GM12891 (cell line): ENCODE results near the gene RUFY4.

ENCODE experiments used
- DNase-seq: peaks from one replicate; pipeline ENCODE4 v3.0.0; 2011; ENCODE audit warnings: low spot score; ENCODE audit not compliant: insufficient read length
- FAIRE-seq: peaks from 2 replicates; lab custom pipeline; 2011; peaks lifted over from hg19 to GRCh38; lab: Jason Lieb, UNC
- PAX5 ChIP-seq: IDR thresholded peaks from 2 replicates; pipeline ENCODE4 v1.6.1; 2011; ENCODE audit warnings: low read length, moderate library complexity, mild to moderate bottlenecking; ENCODE audit not compliant: insufficient read depth, severe bottlenecking
- POLR2A ChIP-seq: IDR thresholded peaks from 2 replicates; pipeline ENCODE4 v1.6.1; 2011; ENCODE audit warnings: low read depth, low read length, control low read depth
- POLR2AphosphoS5 ChIP-seq: IDR thresholded peaks from 2 replicates; pipeline ENCODE4 v1.6.1; 2011; ENCODE audit warnings: low read depth, low read length, control low read depth
- POU2F2 ChIP-seq: IDR thresholded peaks from 2 replicates; pipeline ENCODE4 v1.6.1; 2011; ENCODE audit warnings: low read depth, mild to moderate bottlenecking, control low read depth, low read length, moderate library complexity
- SPI1 ChIP-seq: IDR thresholded peaks from 2 replicates; pipeline ENCODE4 v1.6.1; 2011; ENCODE audit warnings: low read depth, low read length, control low read depth
- TAF1 ChIP-seq: IDR thresholded peaks from 2 replicates; pipeline ENCODE4 v1.6.1; 2011; ENCODE audit warnings: low read depth, low read length, control low read depth

Gene RUFY4

DNA sequence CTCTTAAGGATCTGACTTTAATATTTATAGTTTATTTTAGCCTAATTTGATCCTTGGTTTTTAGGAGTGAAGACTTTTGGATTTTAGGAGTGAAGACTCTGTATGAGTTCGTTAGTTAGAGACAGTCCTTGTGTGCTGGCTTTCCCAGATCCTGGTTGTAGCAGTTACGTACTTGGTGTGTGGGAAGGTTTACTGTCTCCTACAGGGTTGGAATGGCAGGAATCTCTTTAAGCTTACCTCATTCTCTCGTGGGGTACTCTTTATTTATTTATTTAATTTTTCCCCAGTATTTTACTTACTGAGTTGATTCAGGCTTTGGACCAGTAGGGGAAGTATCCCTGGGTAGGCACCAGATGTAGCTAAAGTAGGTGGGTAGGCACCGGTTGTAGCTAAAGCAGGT, 54.9 kb downstream of the RUFY4 start:
- DNase-seq (no peak), FAIRE-seq (no peak)
- TF ChIP-seq PAX5: no peak
- TF ChIP-seq POLR2AphosphoS5: no peak
- TF ChIP-seq POLR2A: no peak
- no peak for TF ChIP-seq SPI1
- no peak for TF ChIP-seq TAF1
- TF ChIP-seq POU2F2: no peak

DNA sequence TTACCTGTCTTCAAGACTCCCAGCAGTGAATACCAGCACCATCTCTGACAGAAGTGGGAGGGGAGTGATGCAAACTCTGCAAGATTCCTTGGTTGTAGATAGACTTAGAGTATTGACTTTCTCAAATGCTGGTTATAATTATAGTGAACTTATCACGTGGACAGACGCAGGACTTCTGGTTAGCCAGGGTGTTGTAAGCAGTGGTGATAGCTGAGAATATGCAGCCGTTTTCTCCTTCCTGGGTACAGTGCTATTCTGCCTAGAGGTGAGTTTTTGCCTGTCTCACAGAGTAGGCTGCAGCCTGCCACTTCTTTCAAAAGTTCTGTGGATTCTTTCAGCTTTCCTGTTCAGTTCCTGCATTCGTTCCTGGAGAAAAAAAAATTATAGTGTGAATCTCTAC, 56.0 kb downstream of the RUFY4 start:
- no peak for FAIRE-seq
- TF ChIP-seq POLR2A: no peak
- TF ChIP-seq PAX5: no peak
- TF ChIP-seq POLR2AphosphoS5: no peak
- TF ChIP-seq POU2F2: no peak
- no peak for TF ChIP-seq SPI1
- TF ChIP-seq TAF1: no peak
- no peak for DNase-seq

DNA sequence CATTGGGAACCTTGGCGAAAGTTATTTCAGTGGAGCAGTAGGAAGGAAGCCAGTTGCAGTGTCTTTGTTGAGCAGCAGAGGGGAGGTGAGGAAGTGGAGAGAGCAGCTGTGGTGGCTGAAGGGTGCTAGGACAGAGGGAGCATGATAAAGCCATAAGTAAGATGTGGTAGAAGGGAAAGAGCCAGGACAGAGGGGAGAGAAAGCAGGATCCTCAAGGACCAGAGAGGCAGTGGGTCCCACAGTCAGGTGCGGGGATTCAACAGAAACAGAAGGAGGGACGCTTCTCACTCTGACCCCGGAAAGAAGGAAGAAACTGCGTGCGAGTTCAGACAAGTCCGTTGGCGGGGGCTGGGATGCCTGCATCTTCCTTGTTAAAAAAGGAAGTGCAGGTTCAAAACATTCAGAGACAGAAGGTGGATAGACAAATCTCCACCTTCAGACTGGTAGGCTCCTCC, 56.6 kb downstream of the RUFY4 start, which contains the start of gene CXCR2:
Gene CXCR2, plus strand, starts transcription at position 403 of the 455 bp plus-strand sequence. CDS start 8,774 bp downstream, outside the sequence.
- no peak for TF ChIP-seq POU2F2
- TF ChIP-seq SPI1: peak; percentile 58
- TF ChIP-seq TAF1: no peak
- TF ChIP-seq POLR2A: no peak
- TF ChIP-seq POLR2AphosphoS5: no peak
- DNase-seq (no peak), FAIRE-seq (peak; percentile 75)

DNA sequence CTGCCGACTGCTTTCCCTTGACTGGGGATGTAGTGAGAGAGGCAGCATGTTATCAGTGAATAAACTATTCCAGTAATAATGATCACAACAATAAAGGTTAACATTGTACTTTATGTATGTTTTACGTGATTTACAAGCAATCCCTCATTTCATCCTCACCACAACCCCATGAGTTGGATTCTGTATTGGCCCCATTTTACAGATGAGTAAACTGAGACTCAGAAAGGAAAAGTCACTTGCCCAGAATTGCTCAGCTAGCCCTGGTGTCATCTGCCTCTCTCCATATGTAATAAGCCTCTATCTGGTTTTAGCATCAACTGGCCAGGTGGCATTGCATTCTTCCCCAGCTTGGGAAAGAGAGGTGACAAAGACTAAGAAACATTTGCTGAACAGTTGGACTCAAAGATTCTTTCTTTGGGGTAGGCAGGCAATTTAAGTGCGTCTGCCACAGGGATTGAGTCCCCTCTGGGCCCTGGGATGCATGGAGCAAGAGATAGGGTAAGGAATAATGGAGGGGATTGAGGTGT, 58.9 kb downstream of the RUFY4 start:
- no peak for FAIRE-seq
- no peak for DNase-seq
- no peak for TF ChIP-seq POU2F2
- TF ChIP-seq POLR2A: no peak
- TF ChIP-seq SPI1: no peak
- no peak for TF ChIP-seq PAX5
- TF ChIP-seq TAF1: no peak
- TF ChIP-seq POLR2AphosphoS5: no peak

DNA sequence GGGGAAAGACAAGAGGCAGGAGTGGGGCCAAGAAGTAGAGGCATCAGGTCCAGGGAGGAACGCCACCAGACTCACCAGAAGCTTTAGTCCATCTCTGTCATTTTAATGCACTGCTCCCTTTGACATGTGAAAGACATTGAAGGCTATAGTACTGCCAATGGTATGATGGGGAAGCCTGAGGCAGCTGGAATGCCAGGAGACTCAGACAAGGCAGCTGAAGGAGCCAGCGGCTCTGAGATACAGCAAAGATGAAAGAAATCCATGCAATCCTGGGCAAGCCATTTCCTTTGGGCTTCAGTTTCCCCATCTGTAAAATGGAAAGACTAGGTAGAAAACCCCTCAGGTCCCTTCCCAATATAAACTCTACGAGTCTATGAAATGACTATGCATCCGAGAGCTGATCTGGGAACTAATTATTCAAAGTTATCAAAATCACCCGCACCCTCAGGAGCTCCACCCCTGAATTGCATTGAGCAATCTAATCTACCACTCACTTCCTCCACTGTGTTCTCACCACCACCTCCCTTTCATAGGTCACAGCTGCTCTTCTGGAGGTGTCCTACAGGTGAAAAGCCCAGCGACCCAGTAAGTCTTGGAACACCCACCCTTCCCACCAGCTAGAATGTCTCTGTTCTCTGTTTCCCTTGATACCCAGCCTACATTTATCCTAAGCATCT, 59.9 kb downstream of the RUFY4 start:
- TF ChIP-seq POLR2AphosphoS5 (no peak), POLR2A (no peak), TAF1 (no peak), POU2F2 (no peak), PAX5 (no peak), SPI1 (no peak)
- DNase-seq (no peak), FAIRE-seq (no peak)

DNA sequence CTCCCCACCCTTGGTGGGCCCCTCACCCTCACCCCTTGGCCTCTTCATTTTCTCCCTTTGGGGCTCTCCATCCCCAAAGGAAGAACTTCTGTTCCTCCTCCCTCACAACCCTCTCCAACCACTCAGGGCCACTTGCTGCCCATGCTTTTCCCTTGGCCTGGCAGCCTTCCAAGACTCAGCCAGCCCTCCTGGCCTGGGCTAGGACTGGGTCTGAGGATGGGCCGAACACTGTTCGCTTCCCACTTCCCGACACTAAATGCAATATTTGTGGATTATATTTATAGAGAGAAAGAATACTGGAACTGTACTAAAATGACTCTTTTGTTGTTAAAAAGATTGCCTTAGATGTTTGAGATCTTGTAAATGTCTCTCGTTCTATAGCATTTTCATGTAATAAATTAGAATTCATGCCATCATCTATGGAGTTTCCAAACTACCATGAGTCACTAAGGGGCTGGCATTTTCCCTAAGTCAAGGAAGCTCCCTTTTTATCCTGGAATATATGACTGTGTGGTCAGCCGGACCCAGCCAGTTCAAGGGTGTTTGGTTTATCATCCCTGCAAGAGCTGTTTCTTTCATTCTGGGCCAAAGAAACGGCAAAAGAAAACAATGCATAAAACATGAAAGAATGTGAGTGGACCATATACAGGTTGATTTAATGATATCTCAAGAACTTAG, 60.5 kb downstream of the RUFY4 start:
- DNase-seq: no peak
- FAIRE-seq: no peak
- no peak for TF ChIP-seq POU2F2
- TF ChIP-seq PAX5: no peak
- TF ChIP-seq TAF1: no peak
- no peak for TF ChIP-seq POLR2A
- TF ChIP-seq SPI1: no peak
- no peak for TF ChIP-seq POLR2AphosphoS5

DNA sequence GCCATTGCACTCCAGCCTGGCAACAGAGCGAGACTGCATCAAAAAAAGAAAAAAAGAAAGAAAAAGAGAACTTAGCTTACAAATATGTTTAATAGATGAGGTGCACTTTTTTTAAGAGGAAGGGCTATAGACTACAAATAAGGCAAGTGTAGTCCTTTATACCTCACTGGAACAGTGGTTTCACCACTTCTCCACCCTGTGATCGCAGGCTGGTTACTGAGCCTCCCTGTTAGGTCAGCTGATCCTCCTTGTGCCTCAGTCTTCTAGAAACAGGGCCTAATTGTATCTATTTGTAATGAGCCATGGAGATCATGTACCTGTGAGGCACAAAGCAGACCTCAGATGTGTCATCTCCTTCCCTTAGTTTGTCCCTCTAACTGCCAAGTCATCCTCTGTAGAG, 61.3 kb downstream of the RUFY4 start:
- no peak for FAIRE-seq
- no peak for DNase-seq
- TF ChIP-seq POU2F2 (no peak), SPI1 (no peak), PAX5 (no peak), POLR2A (no peak), TAF1 (no peak), POLR2AphosphoS5 (no peak)

DNA sequence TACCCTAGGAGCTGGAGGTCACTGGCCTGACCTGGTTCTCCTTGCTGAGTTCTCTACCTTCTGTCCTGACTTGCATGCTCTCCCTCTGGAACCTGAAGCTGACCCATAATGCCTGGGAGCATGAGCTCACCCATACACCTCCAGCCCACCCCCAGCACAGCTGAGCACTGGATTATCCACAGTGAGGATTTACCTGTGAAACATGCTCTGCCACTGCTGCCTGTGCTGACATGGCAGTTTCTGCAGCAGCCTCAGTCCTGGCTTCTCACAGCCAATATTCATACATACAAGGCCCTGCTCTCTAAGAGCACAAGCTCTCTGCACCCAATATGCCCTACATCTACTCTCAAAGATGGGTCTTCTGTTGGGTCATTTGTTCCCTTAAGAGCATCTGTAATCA, 61.8 kb downstream of the RUFY4 start:
- TF ChIP-seq SPI1: no peak
- TF ChIP-seq PAX5: no peak
- TF ChIP-seq POU2F2: no peak
- no peak for TF ChIP-seq POLR2AphosphoS5
- no peak for TF ChIP-seq TAF1
- TF ChIP-seq POLR2A: no peak
- no peak for DNase-seq
- FAIRE-seq: no peak

DNA sequence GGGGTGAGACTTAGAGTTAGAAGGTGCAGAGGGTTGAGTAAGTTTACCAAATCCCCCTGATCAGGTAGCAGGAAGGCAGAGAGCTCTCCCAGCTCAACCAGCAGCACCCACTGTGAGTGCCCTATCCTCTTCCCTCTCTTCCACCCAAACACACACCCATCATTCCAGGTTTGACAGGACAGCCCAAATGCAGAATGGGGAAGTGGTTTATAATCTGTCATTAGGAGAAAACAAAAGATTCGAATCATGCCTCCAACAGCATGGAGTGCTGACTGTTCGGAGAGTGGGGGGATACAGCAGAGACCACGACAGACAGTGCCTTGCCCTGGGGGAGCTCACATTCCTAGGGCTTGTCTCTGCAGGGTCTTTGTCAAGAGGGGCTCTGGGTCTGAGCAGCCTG, 68.5 kb downstream of the RUFY4 start:
- FAIRE-seq (no peak), DNase-seq (no peak)
- TF ChIP-seq POLR2A (no peak), SPI1 (peak; percentile 52), TAF1 (no peak), POLR2AphosphoS5 (no peak), POU2F2 (no peak), PAX5 (no peak)

DNA sequence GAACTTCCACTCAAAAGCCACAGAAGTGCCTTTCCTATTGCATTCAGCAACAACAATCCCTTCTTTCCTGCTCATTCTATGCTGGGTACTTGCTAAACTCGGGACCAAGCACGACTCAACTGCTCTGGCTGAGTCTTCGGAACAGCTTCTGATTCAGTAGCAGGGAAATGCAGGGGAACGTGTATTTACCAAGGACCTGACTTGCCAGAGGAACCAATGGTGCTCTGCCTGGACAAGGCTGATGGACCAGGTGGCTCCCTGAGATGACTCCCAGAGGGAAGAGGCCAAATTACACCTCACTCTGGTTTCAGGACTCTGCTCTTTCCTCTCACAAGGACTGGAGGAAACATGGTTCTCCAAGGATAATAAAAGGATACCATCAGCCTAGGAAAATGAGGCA, 69.0 kb downstream of the RUFY4 start:
- TF ChIP-seq POLR2AphosphoS5 (no peak), PAX5 (no peak), SPI1 (no peak), POU2F2 (no peak), TAF1 (no peak), POLR2A (no peak)
- DNase-seq (no peak), FAIRE-seq (no peak)
